OCI-LY7 (cell line): ENCODE measurements around the gene DDX51. TPM values are rescaled to one million over a fixed set of nuclear protein-coding genes. Genes with fewer than 3 reads are reported as not detected.

Source experiments
- BruUV-seq: library from RNA; stranded (reverse); fragments of 400-500 nt; replicated peaks from 2 replicates; lab custom pipeline; 2021; lab: Mats Ljungman, UMichigan
- CTCF ChIA-PET: fragments of 300-600 bp; sonication (Branson Sonifier 250); formaldehyde crosslinking; loops from one replicate; lab custom pipeline; 2022; ENCODE audit warnings: antibody characterized with exemption; ENCODE audit not compliant: unreplicated experiment; lab: Charles Lee
- POLR2A ChIA-PET: fragments of 300-600 bp; sonication (Branson Sonifier 250); formaldehyde crosslinking; loops from one replicate; lab custom pipeline; 2022; ENCODE audit warnings: antibody characterized with exemption; lab: Charles Lee
- DNase-seq: peaks from one replicate; pipeline ENCODE4 v3.0.0-alpha.2; 2015; ENCODE audit warnings: low spot score
- H2AFZ ChIP-seq: fragments of 200-600 bp; sonication (generic), shearing (Covaris generic); 2 replicates; pipeline ENCODE4 v1.6.1; 2014; ENCODE audit warnings: mild to moderate bottlenecking, antibody characterized with exemption, low read length, moderate library complexity
- H3K27ac ChIP-seq: fragments of 200-600 bp; sonication (generic); 2 replicates; pipeline ENCODE4 v1.5.1; 2014; ENCODE audit warnings: mixed run types, low read depth, mild to moderate bottlenecking, moderate library complexity, low read length, inconsistent platforms; ENCODE audit not compliant: poor library complexity, severe bottlenecking
- H3K36me3 ChIP-seq: fragments of 200-600 bp; sonication (generic); 2 replicates; pipeline ENCODE4 v1.6.1; 2014; ENCODE audit warnings: mild to moderate bottlenecking, antibody characterized with exemption, low read length, moderate library complexity, mixed read lengths; ENCODE audit not compliant: insufficient read depth
- H3K4me1 ChIP-seq: fragments of 200-600 bp; sonication (generic); 2 replicates; pipeline ENCODE4 v1.5.1; 2014; ENCODE audit warnings: mild to moderate bottlenecking, low read length; ENCODE audit not compliant: insufficient read depth, poor library complexity, severe bottlenecking
- H3K4me2 ChIP-seq: fragments of 200-600 bp; sonication (generic); 2 replicates; pipeline ENCODE4 v1.6.1; 2014; ENCODE audit warnings: mild to moderate bottlenecking, low read length
- H3K4me3 ChIP-seq: fragments of 200-600 bp; sonication (generic); 2 replicates; pipeline ENCODE4 v1.5.1; 2014; ENCODE audit warnings: mild to moderate bottlenecking, low read depth, low read length; ENCODE audit not compliant: poor library complexity, severe bottlenecking
- H3K79me2 ChIP-seq: fragments of 200-600 bp; sonication (generic); 2 replicates; pipeline ENCODE4 v1.6.1; 2016; ENCODE audit warnings: low read depth, mild to moderate bottlenecking, low read length, moderate library complexity, mixed read lengths; ENCODE audit not compliant: insufficient read depth
- H3K9me2 ChIP-seq: fragments of 200-600 bp; sonication (generic); 2 replicates; pipeline ENCODE4 v1.6.1; 2016; ENCODE audit warnings: mild to moderate bottlenecking, low read length, mixed read lengths; ENCODE audit not compliant: insufficient read depth
- H3K9me3 ChIP-seq: fragments of 200-600 bp; sonication (generic); 2 replicates; pipeline ENCODE4 v1.6.1; 2014; ENCODE audit warnings: mild to moderate bottlenecking, mixed run types, low read length, mixed read lengths
- H4K20me1 ChIP-seq: fragments of 200-600 bp; sonication (generic); 2 replicates; pipeline ENCODE4 v1.6.1; 2014; ENCODE audit warnings: mild to moderate bottlenecking, antibody characterized with exemption, low read length, moderate library complexity, mixed read lengths; ENCODE audit not compliant: insufficient read depth
- CTCF ChIP-seq: fragments of 200-600 bp; sonication (generic); conservative IDR thresholded peaks from 2 replicates; pipeline ENCODE4 v1.5.1; 2014; ENCODE audit warnings: mild to moderate bottlenecking, antibody characterized with exemption, low read length, moderate library complexity, mixed read lengths
- EZH2phosphoT487 ChIP-seq: fragments of 200-600 bp; sonication (generic); IDR thresholded peaks from 2 replicates; pipeline ENCODE4 v1.6.1; 2018; ENCODE audit warnings: low read depth, borderline replicate concordance, mild to moderate bottlenecking, mixed run types, antibody characterized with exemption, low read length, moderate library complexity, mixed read lengths
- intact Hi-C: fragments of 100-400 bp; cut with micrococcal nuclease; formaldehyde crosslinking; loops from one replicate; pipeline ENCODE4 v1.10.0; 2022; ENCODE audit not compliant: unreplicated experiment
- total RNA-seq, 2 experiments: library from RNA; depleted of rRNA in 1 of 2; stranded (reverse); fragments of >200 nt in 1 of 2; shearing (Covaris generic) in 1 of 2; gene quantifications; 2 replicates each; pipeline ENCODE4 v1.2.3, GENCODE V29; 2014 to 2022

The DDX51 gene
- total RNA-seq, 2 experiments from 2014 or later = 47.1 to 63.1 TPM

DNA sequence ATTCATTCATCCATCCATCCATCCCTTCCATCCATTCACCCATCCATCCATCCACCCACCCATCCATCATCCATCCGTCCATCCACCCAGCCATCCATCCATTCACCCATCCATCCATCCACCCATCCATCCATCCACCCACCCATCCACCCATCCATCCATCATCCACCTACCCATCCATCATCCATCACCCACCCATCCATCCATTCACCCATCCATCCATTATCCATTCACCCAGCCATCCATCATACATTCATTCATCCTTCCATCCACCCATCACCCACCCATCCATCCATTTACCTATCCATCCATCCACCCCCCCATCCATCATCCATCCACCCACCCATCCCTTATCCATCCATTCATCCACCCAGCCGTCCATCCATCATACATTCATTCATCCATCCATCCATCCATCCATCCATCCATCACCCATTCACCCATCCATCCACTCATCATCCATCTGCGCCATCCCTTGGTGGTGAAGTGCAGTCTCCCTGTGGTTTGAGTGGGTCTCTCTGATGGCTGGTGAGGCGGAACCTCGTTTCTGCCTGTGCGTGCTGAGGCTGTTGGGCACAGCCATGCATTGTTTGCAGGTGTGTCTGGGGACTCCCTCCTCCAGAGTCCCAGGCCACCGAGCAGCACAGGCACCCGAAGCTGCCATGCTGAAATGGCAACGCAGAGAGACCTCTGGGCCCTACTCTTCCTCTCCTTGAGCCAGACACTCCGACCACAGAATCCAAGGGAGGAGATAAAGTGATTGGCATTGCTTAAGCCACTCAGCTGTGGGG, 22.9 kb upstream of the DDX51 start:
- TF ChIP-seq EZH2phosphoT487 = no peak
- no peak for TF ChIP-seq CTCF
- no peaks in the 10 kb centered on the region for H3K4me1 ChIP-seq
- intact Hi-C loops = no loop called here
- TSS peak; percentile 64 for BruUV-seq
- no peak overlapping the region for H2AFZ ChIP-seq
- H3K9me3 ChIP-seq = 0 out of 2 replicates have a peak, but pooled peaks cover 4% of the 10 kb centered on the region
- ChIA-PET CTCF (no interaction called here), POLR2A (no interaction called here)
- no peak overlapping the region for H3K4me2 ChIP-seq
- H3K79me2 ChIP-seq = no peaks in the 10 kb centered on the region
- H3K9me2 ChIP-seq = no peaks in the 10 kb centered on the region
- no peak for DNase-seq
- no peak overlapping the region for H3K4me3 ChIP-seq
- no peak overlapping the region for H3K27ac ChIP-seq
- H4K20me1 ChIP-seq = no peaks in the 10 kb centered on the region
- H3K36me3 ChIP-seq = no peaks in the 10 kb centered on the region

DNA sequence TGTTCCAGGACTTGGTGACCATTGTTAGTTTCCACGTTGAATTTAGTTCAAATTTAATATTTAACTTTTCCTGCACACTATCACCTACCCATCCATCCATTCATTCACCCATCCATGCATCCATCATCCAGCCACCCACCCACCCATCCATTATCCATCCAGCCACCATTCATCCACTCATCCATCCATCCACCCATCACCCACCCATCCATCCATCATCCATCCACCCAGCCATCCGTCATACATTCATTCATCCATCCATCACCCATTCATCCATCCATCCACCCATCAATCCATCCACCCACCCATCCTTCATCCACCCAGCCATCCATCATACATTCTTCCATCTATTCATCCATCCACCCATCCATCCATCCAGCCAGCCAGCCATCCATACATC, 22.0 kb upstream of the DDX51 start:
- BruUV-seq = no TSS peak
- Histone ChIP-seq H2AFZ (no peak overlapping the region), H3K27ac (no peak overlapping the region), H3K4me3 (no peak overlapping the region), H3K79me2 (no peaks in the 10 kb centered on the region), H4K20me1 (no peaks in the 10 kb centered on the region), H3K4me2 (no peak overlapping the region), H3K4me1 (no peaks in the 10 kb centered on the region), H3K9me3 (0 out of 2 replicates have a peak, but pooled peaks cover 4% of the 10 kb centered on the region), H3K36me3 (no peaks in the 10 kb centered on the region), H3K9me2 (no peaks in the 10 kb centered on the region)
- no peak for TF ChIP-seq CTCF
- no peak for TF ChIP-seq EZH2phosphoT487
- no peak for DNase-seq
- POLR2A ChIA-PET = no interaction called here
- CTCF ChIA-PET = no interaction called here
- intact Hi-C loops = no loop called here

DNA sequence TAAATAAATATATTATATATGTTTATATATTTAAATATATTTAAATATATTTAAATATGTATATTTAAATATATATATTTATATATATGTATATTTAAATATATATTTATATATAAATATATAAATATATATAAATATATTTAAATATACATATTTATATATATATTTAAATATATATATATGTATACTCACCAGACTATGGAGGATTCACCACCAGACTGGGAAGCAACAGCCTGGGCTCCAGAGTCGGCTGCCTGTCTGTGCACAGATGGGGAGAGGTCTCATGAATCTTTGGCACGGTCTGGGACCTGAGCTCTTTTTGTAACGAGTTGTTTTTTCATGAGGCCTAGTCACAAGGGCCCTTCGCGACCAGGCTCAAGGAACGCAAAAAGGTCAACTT, 21.5 kb upstream of the DDX51 start:
- Histone ChIP-seq H3K4me2 (no peak overlapping the region), H3K9me3 (0 out of 2 replicates have a peak, but pooled peaks cover 4% of the 10 kb centered on the region), H3K36me3 (no peaks in the 10 kb centered on the region), H3K4me3 (no peak overlapping the region), H3K27ac (no peak overlapping the region), H4K20me1 (no peaks in the 10 kb centered on the region), H3K4me1 (no peaks in the 10 kb centered on the region), H3K79me2 (no peaks in the 10 kb centered on the region), H2AFZ (no peak overlapping the region), H3K9me2 (no peaks in the 10 kb centered on the region)
- POLR2A ChIA-PET = no interaction called here
- CTCF ChIA-PET = no interaction called here
- TF ChIP-seq EZH2phosphoT487 (no peak), CTCF (no peak)
- intact Hi-C loops = no loop called here
- no TSS peak for BruUV-seq
- DNase-seq = no peak
